H1 (cell line): ENCODE measurements around the gene CYP4A22. TPM values are rescaled to one million over a fixed set of nuclear protein-coding genes. Genes with fewer than 3 reads are reported as not detected.
"Not testable (repeated sequence)": the region's sequence is repeated elsewhere in the genome, so short reads cannot be mapped to it uniquely, and the experiment has no call there.

Source experiments
- CTCF ChIA-PET: fragments of 300-600 bp; sonication (Branson Sonifier 250); formaldehyde crosslinking; loops from one replicate; lab custom pipeline; 2021; ENCODE audit not compliant: partially characterized antibody; lab: Charles Lee
- POLR2A ChIA-PET: fragments of 300-600 bp; sonication (Branson Sonifier 250); formaldehyde crosslinking; loops from one replicate; lab custom pipeline; 2021; ENCODE audit warnings: inconsistent platforms; ENCODE audit not compliant: partially characterized antibody; lab: Charles Lee
- DNase-seq, 2 experiments: peaks; one replicate each; pipeline versions ENCODE4 v3.0.0 to v3.0.0-alpha.2; 2010 to 2022; ENCODE audit warnings: low spot score in 2 of 2, low read depth in 1 of 2, mixed read lengths in 1 of 2
- FAIRE-seq: peaks from 2 replicates; lab custom pipeline; 2011; peaks lifted over from hg19 to GRCh38; lab: Jason Lieb, UNC
- H2AFZ ChIP-seq: 2 replicates; pipeline ENCODE4 v1.8.1; 2012; ENCODE audit warnings: low read length, inconsistent platforms
- H2AK5ac ChIP-seq: 2 replicates; pipeline ENCODE4 v1.6.1; 2013; ENCODE audit warnings: low read depth, low read length
- H2BK120ac ChIP-seq: replicated peaks from 2 replicates; pipeline ENCODE3; 2013; ENCODE audit warnings: low read depth, low read length, inconsistent platforms
- H2BK12ac ChIP-seq: 2 replicates; pipeline ENCODE4 v1.6.1; 2013; ENCODE audit warnings: low read depth, low read length
- H2BK15ac ChIP-seq: 2 replicates; pipeline ENCODE4 v1.6.1; 2013; ENCODE audit warnings: low read length
- H2BK20ac ChIP-seq: 2 replicates; pipeline ENCODE4 v1.6.1; 2013; ENCODE audit warnings: low read length
- H2BK5ac ChIP-seq: 2 replicates; pipeline ENCODE4 v1.6.1; 2013; ENCODE audit warnings: low read depth, low read length
- H3K14ac ChIP-seq: 2 replicates; pipeline ENCODE4 v1.6.1; 2013; ENCODE audit warnings: inconsistent platforms; ENCODE audit not compliant: insufficient read length
- H3K18ac ChIP-seq: 2 replicates; pipeline ENCODE4 v1.6.1; 2013; ENCODE audit warnings: low read length; ENCODE audit errors: extremely low read depth
- H3K23ac ChIP-seq: 2 replicates; pipeline ENCODE4 v1.6.1; 2013; ENCODE audit warnings: inconsistent platforms; ENCODE audit not compliant: insufficient read length
- H3K23me2 ChIP-seq: 2 replicates; pipeline ENCODE4 v1.6.1; 2013; ENCODE audit warnings: low read depth, low read length
- H3K27ac ChIP-seq: 2 replicates; pipeline ENCODE4 v1.6.1; 2011; ENCODE audit warnings: low read depth, low read length, inconsistent platforms
- H3K27me3 ChIP-seq, 4 experiments: replicated peaks in 1 of 4; 1 replicate in 1 of 4; 2 replicates in 3 of 4; pipeline versions ENCODE4 v1.6.1 to v1.8.1; 2011 to 2013; ENCODE audit warnings: low read length in 3 of 4, mild to moderate bottlenecking in 3 of 4, inconsistent platforms in 2 of 4, mixed read lengths in 2 of 4, moderate library complexity in 1 of 4; ENCODE audit not compliant: control insufficient read depth in 3 of 4, insufficient read depth in 3 of 4; ENCODE audit errors: extremely low read depth in 1 of 4
- H3K36me3 ChIP-seq, 4 experiments: 2 replicates each; pipeline versions ENCODE4 v1.6.1 to v1.8.1; 2011 to 2013; ENCODE audit warnings: mild to moderate bottlenecking in 4 of 4, low read length in 3 of 4, moderate library complexity in 2 of 4, control low read depth in 1 of 4, inconsistent platforms in 1 of 4; ENCODE audit not compliant: insufficient read depth in 4 of 4, control insufficient read depth in 2 of 4
- H3K4ac ChIP-seq: replicated peaks from 2 replicates; pipeline ENCODE3; 2013; ENCODE audit warnings: low read length, low read depth, mixed read lengths, inconsistent platforms; ENCODE audit not compliant: insufficient read length
- H3K4me1 ChIP-seq, 4 experiments: replicated peaks in 1 of 4; 1 replicate in 1 of 4; 2 replicates in 3 of 4; pipeline versions ENCODE4 v1.6.1 to v1.8.1; 2011 to 2013; ENCODE audit warnings: low read length in 3 of 4, inconsistent platforms in 2 of 4, mixed read lengths in 1 of 4; ENCODE audit not compliant: insufficient read depth in 4 of 4, control insufficient read depth in 3 of 4
- H3K4me2 ChIP-seq, 2 experiments: 2 replicates each; pipeline versions ENCODE4 v1.6.1 to v1.8.1; 2011 to 2013; ENCODE audit warnings: low read depth in 2 of 2, low read length in 2 of 2, control low read depth in 1 of 2, inconsistent platforms in 1 of 2, mild to moderate bottlenecking in 1 of 2; ENCODE audit not compliant: insufficient read depth in 1 of 2
- H3K4me3 ChIP-seq, 4 experiments: fragments of 200-600, 300-600 bp in 1 of 4; sonication (generic), shearing (Covaris generic), sonication (Bioruptor Twin) in 1 of 4; 2 replicates each; pipeline versions ENCODE4 v1.5.1 to v1.8.1; 2011 to 2016; ENCODE audit warnings: low read length in 4 of 4, low read depth in 3 of 4, control low read depth in 2 of 4, inconsistent platforms in 2 of 4, mild to moderate bottlenecking in 2 of 4, mixed read lengths in 1 of 4, moderate library complexity in 1 of 4; ENCODE audit not compliant: insufficient read depth in 2 of 4; ENCODE audit errors: extremely low read depth in 1 of 4
- H3K56ac ChIP-seq: replicated peaks from 2 replicates; pipeline ENCODE3; 2013; ENCODE audit warnings: low read depth, mild to moderate bottlenecking, mixed read lengths, low read length, inconsistent platforms; ENCODE audit not compliant: insufficient read length
- H3K79me1 ChIP-seq: 2 replicates; pipeline ENCODE4 v1.6.1; 2013; ENCODE audit warnings: low read depth, low read length, control low read depth
- H3K79me2 ChIP-seq, 2 experiments: 2 replicates each; pipeline versions ENCODE4 v1.6.1 to v1.8.1; 2012 to 2013; ENCODE audit warnings: low read length in 2 of 2, mild to moderate bottlenecking in 2 of 2, inconsistent platforms in 1 of 2; ENCODE audit not compliant: insufficient read depth in 2 of 2, control insufficient read depth in 1 of 2
- H3K9ac ChIP-seq, 4 experiments: replicated peaks in 1 of 4; 1 replicate in 1 of 4; 2 replicates in 3 of 4; pipeline versions ENCODE4 v1.6.1 to v1.8.1; 2011 to 2013; ENCODE audit warnings: low read depth in 3 of 4, low read length in 3 of 4, control low read depth in 2 of 4, mild to moderate bottlenecking in 2 of 4, moderate library complexity in 2 of 4, inconsistent platforms in 1 of 4; ENCODE audit errors: extremely low read depth in 1 of 4
- H3K9me3 ChIP-seq, 2 experiments: 2 replicates each; pipeline versions ENCODE4 v1.6.1 to v1.8.1; 2012 to 2013; ENCODE audit warnings: mild to moderate bottlenecking in 2 of 2, moderate library complexity in 2 of 2, control low read depth in 1 of 2, inconsistent platforms in 1 of 2, low read depth in 1 of 2, low read length in 1 of 2, mixed read lengths in 1 of 2; ENCODE audit not compliant: insufficient read depth in 2 of 2
- H4K20me1 ChIP-seq, 2 experiments: replicated peaks in 1 of 2; 2 replicates each; pipeline versions ENCODE3 to v1.8.1; 2011 to 2013; ENCODE audit warnings: inconsistent platforms in 2 of 2, low read length in 2 of 2, mild to moderate bottlenecking in 1 of 2; ENCODE audit not compliant: insufficient read depth in 2 of 2, control insufficient read depth in 1 of 2
- H4K5ac ChIP-seq: 2 replicates; pipeline ENCODE4 v1.6.1; 2013; ENCODE audit warnings: low read length, low read depth, mixed read lengths, inconsistent platforms; ENCODE audit not compliant: insufficient read length
- H4K8ac ChIP-seq: 2 replicates; pipeline ENCODE4 v1.8.0; 2013; ENCODE audit warnings: mild to moderate bottlenecking, moderate library complexity, low read length, inconsistent platforms; ENCODE audit not compliant: insufficient read depth; ENCODE audit errors: extremely low read depth
- H4K91ac ChIP-seq: replicated peaks from 2 replicates; pipeline ENCODE3; 2013; ENCODE audit warnings: low read length, mixed read lengths, inconsistent platforms; ENCODE audit not compliant: insufficient read length
- WGBS, 2 experiments: shearing (Covaris generic) in 1 of 2; methylation state at CpG; one replicate each; pipeline versions ENCODE4 v1.1.6 to v1.1.7; 2013 to 2015; ENCODE audit warnings: low lambda C conversion rate in 2 of 2, mixed read lengths in 2 of 2, inconsistent platforms in 1 of 2, low coverage in 1 of 2, missing lambda C conversion rate in 1 of 2; ENCODE audit not compliant: insufficient replicate concordance in 2 of 2, insufficient coverage in 1 of 2, insufficient read length in 1 of 2; ENCODE audit errors: extremely low coverage in 1 of 2, missing lambda C conversion rate in 1 of 2; 5-methylcytosine and 5-hydroxymethylcytosine counted together
- polyA plus RNA-seq, 7 experiments: library from polyadenylated mRNA; depleted of rRNA in 3 of 7; stranded (reverse) in 5 of 7; unstranded in 2 of 7; fragments of >200 nt in 5 of 7; fragments of 200-250 nt in 2 of 7; gene quantifications; 1 replicate in 5 of 7; 2 replicates in 1 of 7; 4 replicates in 1 of 7; pipeline versions ENCODE4 v1.2.1 to v1.2.3, GENCODE V29; 2011 to 2013; ENCODE audit warnings: missing spikeins in 2 of 7, mixed read lengths in 2 of 7
- total RNA-seq: library from RNA; stranded (reverse); fragmentation: NEBNext Ultra II Directional; extraction: Animal tissue kit (Norgen Biotek cat#: 25700); gene quantifications from 2 replicates; pipeline ENCODE4 v1.2.1, GENCODE V29; 2021

Gene CYP4A22
- total and polyA plus RNA-seq, 2 of the 8 experiments (the other 6 are each of a cell fraction or from before 2014, with no cell fraction given) = not detected

GRCh38 chr1:47126997-47127396 lies 10.2 kb upstream of the CYP4A22 start:
- H2BK120ac ChIP-seq, H3K23ac ChIP-seq, H3K56ac ChIP-seq, H4K5ac ChIP-seq, H3K18ac ChIP-seq, DNase-seq, H3K9ac ChIP-seq, H2BK15ac ChIP-seq, H3K79me1 ChIP-seq, H2BK12ac ChIP-seq, H2BK5ac ChIP-seq, H4K91ac ChIP-seq, H3K4ac ChIP-seq, H3K79me2 ChIP-seq, POLR2A ChIA-PET, H2AFZ ChIP-seq, H3K4me2 ChIP-seq, H3K27ac ChIP-seq, H3K27me3 ChIP-seq, H3K9me3 ChIP-seq, H4K20me1 ChIP-seq, FAIRE-seq, H3K4me1 ChIP-seq, H3K4me3 ChIP-seq, H3K36me3 ChIP-seq, H2BK20ac ChIP-seq, H3K14ac ChIP-seq, H4K8ac ChIP-seq, H2AK5ac ChIP-seq, H3K23me2 ChIP-seq: not testable (repeated sequence)
- CTCF ChIA-PET = interaction anchor here (1.1 kb wide), 1 partner anchor 14 kb away, joined by 3 read pairs; no protein-coding TSS in a partner anchor
- 92% methylated on average over 2 of the region's 2 CpGs; no CpG with 5 or more reads in 1 of the 2 experiments for WGBS, 2 experiments
